Hepatocyte (in vitro differentiated cells): ENCODE measurements around the gene KIF26B. TPM values are rescaled to one million over a fixed set of nuclear protein-coding genes. Genes with fewer than 3 reads are reported as not detected.

ENCODE experiments used
- DNase-seq: peaks from one replicate; pipeline ENCODE4 v3.0.0-alpha.2; 2016; ENCODE audit warnings: low spot score
- H2AFZ ChIP-seq: fragments of 200-600 bp; sonication (generic); 2 replicates; pipeline ENCODE4 v1.6.0; 2016; ENCODE audit warnings: antibody characterized with exemption, mild to moderate bottlenecking
- H3K27ac ChIP-seq: fragments of 200-600 bp; sonication (generic); 2 replicates; pipeline ENCODE4 v1.5.1; 2016; ENCODE audit warnings: mild to moderate bottlenecking
- H3K27me3 ChIP-seq: fragments of 200-600 bp; sonication (generic); 2 replicates; pipeline ENCODE4 v1.6.1; 2016
- H3K36me3 ChIP-seq: fragments of 200-600 bp; sonication (generic); replicated peaks from 2 replicates; pipeline ENCODE4 v1.5.1; 2016; ENCODE audit warnings: low read depth; ENCODE audit not compliant: insufficient read depth
- H3K4me1 ChIP-seq: fragments of 200-600 bp; sonication (generic); 2 replicates; pipeline ENCODE4 v1.5.1; 2016; ENCODE audit warnings: mild to moderate bottlenecking, moderate library complexity; ENCODE audit not compliant: insufficient read depth
- H3K4me2 ChIP-seq: fragments of 200-600 bp; sonication (generic); 2 replicates; pipeline ENCODE4 v1.6.0; 2016
- H3K4me3 ChIP-seq: fragments of 200-600 bp; sonication (generic); 2 replicates; pipeline ENCODE4 v1.5.1; 2016; ENCODE audit warnings: mild to moderate bottlenecking
- H3K79me2 ChIP-seq: fragments of 200-600 bp; sonication (generic); 2 replicates; pipeline ENCODE4 v1.6.0; 2017; ENCODE audit warnings: mild to moderate bottlenecking
- H3K9me2 ChIP-seq: fragments of 200-600 bp; sonication (generic); replicated peaks from 2 replicates; pipeline ENCODE4 v1.6.0; 2017; ENCODE audit warnings: mild to moderate bottlenecking; ENCODE audit not compliant: insufficient read depth
- H3K9me3 ChIP-seq: fragments of 200-600 bp; sonication (generic); 2 replicates; pipeline ENCODE4 v1.5.1; 2016; ENCODE audit warnings: low read depth, mild to moderate bottlenecking
- H4K20me1 ChIP-seq: fragments of 200-600 bp; sonication (generic); 2 replicates; pipeline ENCODE4 v1.6.0; 2016; ENCODE audit warnings: mild to moderate bottlenecking; ENCODE audit not compliant: insufficient read depth, poor library complexity, severe bottlenecking
- CTCF ChIP-seq: fragments of 200-600 bp; sonication (generic); IDR thresholded peaks from 2 replicates; pipeline ENCODE4 v1.5.1; 2016; ENCODE audit warnings: antibody characterized with exemption, mild to moderate bottlenecking; ENCODE audit not compliant: poor library complexity
- EZH2 ChIP-seq: fragments of 200-600 bp; sonication (generic); IDR thresholded peaks from 2 replicates; pipeline ENCODE4 v1.6.1; 2016; ENCODE audit warnings: antibody characterized with exemption, mild to moderate bottlenecking, borderline replicate concordance
- EZH2phosphoT487 ChIP-seq: fragments of 200-600 bp; sonication (generic); IDR thresholded peaks from one replicate; pipeline ENCODE4 v1.6.1; 2018; ENCODE audit warnings: antibody characterized with exemption, mild to moderate bottlenecking, low read depth, moderate library complexity; ENCODE audit not compliant: unreplicated experiment, severe bottlenecking
- WGBS: methylation state at CpG from one replicate; pipeline ENCODE4 v1.1.6; 2016; ENCODE audit warnings: low lambda C conversion rate; ENCODE audit errors: missing lambda C conversion rate; 5-methylcytosine and 5-hydroxymethylcytosine counted together
- polyA plus RNA-seq: library from polyadenylated mRNA; unstranded; fragments of >200 nt; fragmentation: Nextera tagmentation; extraction: Ambion mirVana; gene quantifications from 2 replicates; pipeline ENCODE4 v1.2.1, GENCODE V29; 2016
- total RNA-seq: library from RNA; depleted of rRNA; stranded (reverse); fragments of >200 nt; gene quantifications from 2 replicates; pipeline ENCODE4 v1.2.3, GENCODE V29; 2014

Gene KIF26B
- total and polyA plus RNA-seq, 2 experiments from 2014 or later, result 12.7 to 21.6 TPM

GRCh38 chr1:245217853-245218608 lies 63.2 kb downstream of the KIF26B start:
- H4K20me1 ChIP-seq, result peaks cover 21% of the 10 kb centered on the region
- no peaks in the 10 kb centered on the region for H3K36me3 ChIP-seq
- H3K27ac ChIP-seq, result no peak overlapping the region
- TF ChIP-seq CTCF (no peak), EZH2 (no peak), EZH2phosphoT487 (no peak)
- H2AFZ ChIP-seq, result no peak overlapping the region
- H3K27me3 ChIP-seq, result no peaks in the 10 kb centered on the region
- H3K4me3 ChIP-seq, result no peak overlapping the region
- H3K4me2 ChIP-seq, result no peak overlapping the region
- H3K9me3 ChIP-seq, result no peaks in the 10 kb centered on the region
- H3K79me2 ChIP-seq, result peaks cover 82% of the 10 kb centered on the region
- 72% methylated on average over 12 of the region's 12 CpGs for WGBS
- no peak for DNase-seq
- H3K4me1 ChIP-seq, result peaks cover 5% of the 10 kb centered on the region
- no peaks in the 10 kb centered on the region for H3K9me2 ChIP-seq

GRCh38 chr1:245220381-245220985 lies 65.7 kb downstream of the KIF26B start:
- H4K20me1 ChIP-seq, result peaks cover 25% of the 10 kb centered on the region
- no peak overlapping the region for H2AFZ ChIP-seq
- peaks cover 75% of the 10 kb centered on the region for H3K79me2 ChIP-seq
- 62% methylated on average over 12 of the region's 12 CpGs for WGBS
- no peak overlapping the region for H3K4me2 ChIP-seq
- DNase-seq, result no peak
- no peak overlapping the region for H3K4me3 ChIP-seq
- TF ChIP-seq EZH2phosphoT487 (no peak), CTCF (no peak)
- H3K27me3 ChIP-seq, result no peaks in the 10 kb centered on the region
- H3K36me3 ChIP-seq, result no peaks in the 10 kb centered on the region
- H3K4me1 ChIP-seq, result peaks cover 13% of the 10 kb centered on the region
- H3K9me2 ChIP-seq, result no peaks in the 10 kb centered on the region
- no peaks in the 10 kb centered on the region for H3K9me3 ChIP-seq
- H3K27ac ChIP-seq, result no peak overlapping the region

GRCh38 chr1:245221805-245222204 lies 67.0 kb downstream of the KIF26B start:
- Histone ChIP-seq H3K36me3 (no peaks in the 10 kb centered on the region), H3K27ac (no peak overlapping the region), H3K9me2 (no peaks in the 10 kb centered on the region), H3K9me3 (no peaks in the 10 kb centered on the region), H3K4me3 (no peak overlapping the region), H3K4me2 (no peak overlapping the region), H4K20me1 (peaks cover 23% of the 10 kb centered on the region), H2AFZ (no peak overlapping the region), H3K4me1 (peaks cover 13% of the 10 kb centered on the region), H3K79me2 (peaks cover 74% of the 10 kb centered on the region), H3K27me3 (no peaks in the 10 kb centered on the region)
- 91% methylated on average over 6 of the region's 6 CpGs for WGBS
- no peak for TF ChIP-seq CTCF
- TF ChIP-seq EZH2, result no peak
- no peak for TF ChIP-seq EZH2phosphoT487
- no peak for DNase-seq
